ENCODE data around the gene NDUFS8.

DNA sequence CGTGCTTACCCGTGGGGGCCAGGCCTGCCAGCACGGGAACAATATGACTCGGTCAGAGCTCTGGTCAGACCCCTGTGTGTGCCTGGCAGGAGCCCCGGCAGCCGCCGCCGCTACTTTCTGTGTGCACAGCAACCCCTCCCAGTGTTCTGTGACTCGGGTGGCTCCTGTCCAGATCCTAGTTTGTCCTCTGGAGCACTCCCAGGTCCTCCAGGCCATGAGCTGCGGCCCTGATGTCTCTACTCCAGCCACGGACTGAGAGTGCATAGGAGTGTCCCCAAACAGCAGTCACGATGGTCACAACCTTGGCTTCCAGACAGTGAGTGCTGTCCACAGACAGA, 3.2 kb downstream of the NDUFS8 start:
- TF ChIP-seq POLR2A (IDR thresholded peaks at IDR 0.05; ENCODE audit: low read length): no peak
- no peak for TF ChIP-seq GATA1 (IDR thresholded peaks at IDR 0.05; ENCODE audit: low read depth, low read length)

All from erythroblast (primary cell).